ENCODE measurements around the gene SCRT2. TPM values are rescaled to one million over a fixed set of nuclear protein-coding genes. Genes with fewer than 3 reads are reported as not detected.
A peak's percentile ranks its signal among the peaks of the same experiment; 100 is the strongest.
"Not testable (repeated sequence)": the region's sequence is repeated elsewhere in the genome, so short reads cannot be mapped to it uniquely, and the experiment has no call there.

SCRT2 gene
- total RNA-seq, 2 donors from 2014 or later: not detected

DNA sequence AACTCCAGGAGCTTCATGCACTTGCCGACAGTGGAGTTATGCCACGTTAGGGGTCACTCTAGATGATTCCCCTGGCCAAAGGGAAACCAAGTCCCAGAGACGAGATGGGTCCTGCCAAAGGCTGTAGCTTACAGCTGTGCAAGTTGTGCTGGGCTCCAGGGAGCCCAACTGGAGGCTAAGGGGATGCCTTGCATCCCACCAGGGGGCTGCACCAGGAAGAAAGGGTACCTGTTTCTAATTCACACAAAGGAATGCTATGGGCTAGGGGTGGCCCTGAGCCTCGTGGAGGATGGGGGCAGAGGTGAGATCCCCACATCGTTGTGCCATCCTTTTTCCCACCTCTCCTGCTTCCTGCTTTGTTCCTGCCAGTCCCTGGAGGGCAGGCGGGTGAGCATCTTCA is 23.7 kb upstream of the SCRT2 start:
- Histone ChIP-seq H3K36me3 (no peaks in the 10 kb centered on the region), H3K4me3 (no peak overlapping the region), H3K27me3 (no peaks in the 10 kb centered on the region), H3K9me3 (no peaks in the 10 kb centered on the region), H3K4me1 (peaks cover 0 to 9% of the 10 kb centered on the region in 2 donors), H3K27ac (peak overlapping the region; percentile 61 to 64)
- no peak for DNase-seq (ENCODE audit: low spot score)
- TF ChIP-seq, protein P1, sequence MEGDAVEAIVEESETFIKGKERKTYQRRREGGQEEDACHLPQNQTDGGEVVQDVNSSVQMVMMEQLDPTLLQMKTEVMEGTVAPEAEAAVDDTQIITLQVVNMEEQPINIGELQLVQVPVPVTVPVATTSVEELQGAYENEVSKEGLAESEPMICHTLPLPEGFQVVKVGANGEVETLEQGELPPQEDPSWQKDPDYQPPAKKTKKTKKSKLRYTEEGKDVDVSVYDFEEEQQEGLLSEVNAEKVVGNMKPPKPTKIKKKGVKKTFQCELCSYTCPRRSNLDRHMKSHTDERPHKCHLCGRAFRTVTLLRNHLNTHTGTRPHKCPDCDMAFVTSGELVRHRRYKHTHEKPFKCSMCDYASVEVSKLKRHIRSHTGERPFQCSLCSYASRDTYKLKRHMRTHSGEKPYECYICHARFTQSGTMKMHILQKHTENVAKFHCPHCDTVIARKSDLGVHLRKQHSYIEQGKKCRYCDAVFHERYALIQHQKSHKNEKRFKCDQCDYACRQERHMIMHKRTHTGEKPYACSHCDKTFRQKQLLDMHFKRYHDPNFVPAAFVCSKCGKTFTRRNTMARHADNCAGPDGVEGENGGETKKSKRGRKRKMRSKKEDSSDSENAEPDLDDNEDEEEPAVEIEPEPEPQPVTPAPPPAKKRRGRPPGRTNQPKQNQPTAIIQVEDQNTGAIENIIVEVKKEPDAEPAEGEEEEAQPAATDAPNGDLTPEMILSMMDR (IDR thresholded peaks at IDR 0.05): no peak

DNA sequence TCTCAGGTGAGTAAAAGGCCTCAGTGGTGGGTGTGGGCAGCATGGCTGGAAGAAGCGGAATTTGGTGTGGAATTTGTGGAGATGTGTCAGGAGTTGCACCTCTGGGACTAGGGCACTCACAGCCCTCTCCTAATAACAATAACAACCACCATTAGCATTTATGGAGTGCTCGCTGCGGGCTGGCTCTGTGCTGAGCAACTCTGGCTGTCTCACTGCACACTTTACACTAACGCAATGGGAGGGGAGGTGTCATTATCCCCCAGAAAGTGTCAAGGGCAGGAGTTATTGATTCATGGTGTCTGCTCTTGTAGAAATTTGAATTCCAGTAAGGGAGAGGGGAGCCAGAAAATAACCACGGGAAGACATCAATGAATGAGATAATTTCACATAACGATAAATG is 22.7 kb upstream of the SCRT2 start:
- no peaks in the 10 kb centered on the region for H3K27me3 ChIP-seq

DNA sequence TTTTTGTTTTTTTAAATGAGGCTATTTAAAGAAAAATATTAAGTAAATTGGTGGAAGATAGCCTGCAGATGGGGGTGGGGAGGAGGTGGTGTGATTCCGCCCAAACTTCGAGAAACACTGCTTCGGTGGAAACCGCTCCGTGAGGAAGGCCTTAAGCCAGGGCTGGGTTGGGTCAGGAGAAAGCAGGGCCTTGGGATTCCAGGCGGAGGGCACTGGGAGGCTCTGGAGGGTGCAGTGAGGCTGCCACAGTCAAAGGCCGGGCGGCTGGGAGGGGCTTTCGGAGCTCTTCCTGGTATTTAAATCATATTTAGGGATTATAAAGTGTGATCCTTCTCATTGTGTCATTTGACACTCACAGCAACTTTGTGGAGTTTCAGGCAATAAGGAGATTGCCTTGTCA is 22.2 kb upstream of the SCRT2 start:
- H3K27ac ChIP-seq: no peak overlapping the region
- no peak for DNase-seq (ENCODE audit: low spot score)
- H3K9me3 ChIP-seq: no peaks in the 10 kb centered on the region
- peaks cover 0 to 9% of the 10 kb centered on the region in 2 donors for H3K4me1 ChIP-seq
- H3K27me3 ChIP-seq: no peaks in the 10 kb centered on the region
- H3K36me3 ChIP-seq: no peaks in the 10 kb centered on the region
- H3K4me3 ChIP-seq: no peak overlapping the region
- TF ChIP-seq, protein P1 (IDR thresholded peaks at IDR 0.05): no peak

More for the DNA sequence above, 22.7 kb upstream of the SCRT2 start:
- DNase-seq (ENCODE audit: low spot score): no peak
- Histone ChIP-seq H3K4me3 (no peak overlapping the region), H3K9me3 (no peaks in the 10 kb centered on the region), H3K27ac (no peak overlapping the region), H3K36me3 (no peaks in the 10 kb centered on the region), H3K4me1 (peaks cover 0 to 9% of the 10 kb centered on the region in 2 donors)
- TF ChIP-seq, protein P1 (IDR thresholded peaks at IDR 0.05): no peak

DNA sequence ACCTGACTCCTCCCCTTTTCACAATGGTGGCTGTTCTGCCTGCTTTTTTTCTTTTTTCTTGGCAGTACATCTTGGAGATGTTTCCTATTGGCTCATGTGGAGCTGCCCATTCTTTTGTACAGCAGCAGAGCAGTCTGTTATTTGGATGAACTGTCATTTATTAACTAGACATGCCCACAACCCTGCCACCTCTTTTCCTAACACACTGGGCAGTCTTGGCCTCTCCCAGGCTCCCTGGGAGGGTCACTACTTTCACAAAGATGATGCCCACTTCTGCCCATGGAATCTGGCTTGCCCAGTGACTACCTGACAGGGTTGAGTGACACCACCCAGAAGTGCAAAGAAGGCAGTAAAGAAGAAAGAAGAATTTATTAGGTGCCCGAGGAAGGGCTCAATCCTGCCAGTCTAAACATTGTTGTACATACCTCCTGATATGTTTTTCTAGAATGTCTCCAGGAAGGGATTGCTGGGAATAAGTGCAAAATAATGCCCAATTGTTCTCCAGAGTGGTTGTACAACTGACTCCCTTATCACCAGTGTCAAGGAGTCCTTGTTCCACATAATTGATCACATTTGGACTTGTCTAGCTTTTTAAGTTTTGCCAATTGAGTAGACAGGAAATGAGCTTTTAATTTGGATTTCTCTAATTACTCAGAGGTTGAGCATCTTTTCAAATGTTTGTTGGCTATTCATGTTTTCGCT is 19.7 kb upstream of the SCRT2 start:
- H3K9me3 ChIP-seq: no peaks in the 10 kb centered on the region
- no peak for DNase-seq (ENCODE audit: low spot score)
- H3K27ac ChIP-seq: no peak overlapping the region
- TF ChIP-seq, protein P1 (IDR thresholded peaks at IDR 0.05): no peak
- no peaks in the 10 kb centered on the region for H3K27me3 ChIP-seq
- peaks cover 0 to 9% of the 10 kb centered on the region in 2 donors for H3K4me1 ChIP-seq
- H3K4me3 ChIP-seq: no peak overlapping the region
- no peaks in the 10 kb centered on the region for H3K36me3 ChIP-seq

DNA sequence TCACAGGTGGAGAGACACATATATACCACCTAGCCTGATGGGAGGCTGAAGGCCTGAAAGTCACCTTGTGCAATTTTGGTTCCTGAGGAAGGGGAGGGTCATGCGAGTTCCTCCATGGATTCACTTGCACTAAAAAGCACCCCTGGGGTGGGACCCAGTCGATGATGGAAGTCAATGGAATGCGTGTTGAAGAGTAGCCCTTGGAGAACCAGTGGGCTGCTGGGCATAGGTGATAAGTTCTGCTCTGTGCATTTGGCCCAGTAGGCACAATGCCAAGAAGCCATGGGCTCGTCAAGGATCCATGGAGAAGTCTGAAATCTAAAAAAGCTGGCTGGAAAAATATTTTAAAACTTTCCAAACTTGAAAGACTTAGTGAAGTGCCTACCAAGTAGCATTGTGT is 18.9 kb upstream of the SCRT2 start:
- Histone ChIP-seq H3K27me3 (no peaks in the 10 kb centered on the region), H3K4me3 (no peak overlapping the region), H3K27ac (no peak overlapping the region), H3K36me3 (no peaks in the 10 kb centered on the region), H3K9me3 (peaks cover 0 to 4% of the 10 kb centered on the region in 2 donors), H3K4me1 (peaks cover 0 to 4% of the 10 kb centered on the region in 2 donors)
- TF ChIP-seq, protein P1 (IDR thresholded peaks at IDR 0.05): no peak
- DNase-seq (ENCODE audit: low spot score): no peak

DNA sequence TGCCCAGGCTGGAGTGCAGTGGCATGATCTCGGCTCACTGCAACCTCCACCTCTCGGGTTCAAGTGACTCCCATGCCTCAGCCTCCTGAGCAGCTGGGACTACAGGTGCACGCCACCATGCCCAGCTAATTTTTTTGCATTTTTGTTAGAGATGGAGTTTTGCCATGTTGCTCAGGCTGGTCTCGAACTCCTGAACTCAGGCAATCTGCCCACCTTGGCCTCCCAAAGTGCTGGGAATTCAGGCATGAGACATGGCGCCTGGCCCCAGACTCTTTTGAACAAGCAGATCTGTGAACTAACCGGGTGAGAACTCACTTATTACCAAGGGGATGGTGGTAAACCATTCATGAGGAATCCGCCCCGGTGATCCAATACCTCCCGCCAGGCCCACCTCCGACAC is 18.2 kb upstream of the SCRT2 start:
- H3K27ac ChIP-seq; H3K4me1 ChIP-seq; DNase-seq (ENCODE audit: low spot score); H3K9me3 ChIP-seq; H3K36me3 ChIP-seq; H3K27me3 ChIP-seq; H3K4me3 ChIP-seq: not testable (repeated sequence)

Measured in right atrium auricular region (tissue), 2 donors.